HepG2 (cell line): ENCODE data around the gene PEX10. TPM values are rescaled to one million over a fixed set of nuclear protein-coding genes. Genes with fewer than 3 reads are reported as not detected.
A peak's percentile ranks its signal among the peaks of the same experiment; 100 is the strongest.

Source experiments
- ARHGAP35 ChIP-seq: sonication (generic); formaldehyde crosslinking; IDR thresholded peaks from 2 replicates; pipeline ENCODE4 v1.9.0; 2022; ENCODE audit warnings: mild to moderate bottlenecking, inconsistent platforms, moderate library complexity, missing genetic modification reagents, borderline replicate concordance
- CENPT ChIP-seq: sonication (generic); formaldehyde crosslinking; IDR thresholded peaks from 2 replicates; pipeline ENCODE4 v1.8.0; 2022; ENCODE audit warnings: low read depth, mild to moderate bottlenecking, moderate library complexity, missing genetic modification reagents
- HDAC6 ChIP-seq: fragments of 200-600 bp; sonication (generic); IDR thresholded peaks from 2 replicates; pipeline ENCODE4 v1.7.0; 2017; ENCODE audit warnings: mild to moderate bottlenecking, antibody characterized with exemption, low read length, low read depth
- KLF6 ChIP-seq: IDR thresholded peaks from 2 replicates; pipeline ENCODE4 v1.8.0; 2016; ENCODE audit warnings: missing biosample characterization, missing genetic modification reagents
- RFX1 ChIP-seq: fragments of 450-650 bp; IDR thresholded peaks from 2 replicates; pipeline ENCODE4 v1.6.1; 2017
- RORA ChIP-seq: sonication (generic); formaldehyde crosslinking; IDR thresholded peaks from 2 replicates; pipeline ENCODE4 v1.5.0; 2020; ENCODE audit warnings: mild to moderate bottlenecking, missing genetic modification reagents, moderate library complexity
- SIN3B ChIP-seq: fragments of 150-350 bp; IDR thresholded peaks from 2 replicates; pipeline ENCODE4 v1.6.1; 2014; ENCODE audit warnings: low read length
- ZFP36L1 ChIP-seq: sonication (generic); formaldehyde crosslinking; IDR thresholded peaks from 2 replicates; pipeline ENCODE4 v1.8.0; 2022; ENCODE audit warnings: mild to moderate bottlenecking, missing genetic modification reagents, moderate library complexity
- ZNF282 ChIP-seq: fragments of 450-650 bp; IDR thresholded peaks from 2 replicates; pipeline ENCODE4 v1.6.1; 2018; ENCODE audit not compliant: partially characterized antibody
- ZNF331 ChIP-seq: sonication (generic); formaldehyde crosslinking; IDR thresholded peaks from 2 replicates; pipeline ENCODE4 v1.4.0; 2020; ENCODE audit warnings: missing genetic modification reagents
- polyA plus RNA-seq, 8 experiments: library from polyadenylated mRNA; depleted of rRNA in 3 of 8; stranded (reverse) in 7 of 8; unstranded in 1 of 8; fragments of >200 nt; fragmentation: Illumina TruSeq in 4 of 8; extraction: Trizol in 4 of 8; gene quantifications; 2 replicates each; pipeline versions ENCODE4 v1.2.1 to v1.2.3, GENCODE V29; 2011 to 2016; ENCODE audit warnings: low read depth in 4 of 8, missing spikeins in 1 of 8, mixed read lengths in 1 of 8; ENCODE audit not compliant: insufficient read depth in 1 of 8
- total RNA-seq, 5 experiments: library from RNA; depleted of rRNA; stranded (reverse); fragments of >200 nt; fragmentation: Illumina TruSeq; extraction: Trizol; gene quantifications; 2 replicates each; pipeline ENCODE4 v1.2.3, GENCODE V29; 2016; ENCODE audit warnings: low read depth in 1 of 5
- TF ChIP-seq, protein P1 (sequence below): sonication (generic); formaldehyde crosslinking; conservative IDR thresholded peaks from 2 replicates; pipeline ENCODE4 v1.4.0; 2020; ENCODE audit warnings: mild to moderate bottlenecking, missing genetic modification reagents, moderate library complexity
- TF ChIP-seq, protein P2 (sequence below): sonication (generic); IDR thresholded peaks from 2 replicates; pipeline ENCODE4 v1.6.1; 2016; ENCODE audit warnings: low read depth, borderline replicate concordance
- TF ChIP-seq, protein P3 (sequence below): sonication (generic); formaldehyde crosslinking; conservative IDR thresholded peaks from 2 replicates; pipeline ENCODE4 v1.4.0; 2020; ENCODE audit warnings: missing genetic modification reagents
- TF ChIP-seq, protein P4 (sequence below): IDR thresholded peaks from 2 replicates; pipeline ENCODE4 v1.4.0; 2020; ENCODE audit warnings: mild to moderate bottlenecking, missing genetic modification reagents
- TF ChIP-seq, protein P5 (sequence below): sonication (generic); formaldehyde crosslinking; IDR thresholded peaks from 2 replicates; pipeline ENCODE4 v1.4.0; 2020; ENCODE audit warnings: mild to moderate bottlenecking, low read depth, missing genetic modification reagents
- TF ChIP-seq, protein P6 (sequence below): sonication (generic); formaldehyde crosslinking; IDR thresholded peaks from 2 replicates; pipeline ENCODE4 v1.8.0; 2022; ENCODE audit warnings: mild to moderate bottlenecking, missing genetic modification reagents, borderline replicate concordance

The PEX10 gene
- total and polyA plus RNA-seq, 2 of the 13 experiments (the other 11 are each of a cell fraction or from before 2014, with no cell fraction given), result 16.1 to 39.6 TPM

DNA sequence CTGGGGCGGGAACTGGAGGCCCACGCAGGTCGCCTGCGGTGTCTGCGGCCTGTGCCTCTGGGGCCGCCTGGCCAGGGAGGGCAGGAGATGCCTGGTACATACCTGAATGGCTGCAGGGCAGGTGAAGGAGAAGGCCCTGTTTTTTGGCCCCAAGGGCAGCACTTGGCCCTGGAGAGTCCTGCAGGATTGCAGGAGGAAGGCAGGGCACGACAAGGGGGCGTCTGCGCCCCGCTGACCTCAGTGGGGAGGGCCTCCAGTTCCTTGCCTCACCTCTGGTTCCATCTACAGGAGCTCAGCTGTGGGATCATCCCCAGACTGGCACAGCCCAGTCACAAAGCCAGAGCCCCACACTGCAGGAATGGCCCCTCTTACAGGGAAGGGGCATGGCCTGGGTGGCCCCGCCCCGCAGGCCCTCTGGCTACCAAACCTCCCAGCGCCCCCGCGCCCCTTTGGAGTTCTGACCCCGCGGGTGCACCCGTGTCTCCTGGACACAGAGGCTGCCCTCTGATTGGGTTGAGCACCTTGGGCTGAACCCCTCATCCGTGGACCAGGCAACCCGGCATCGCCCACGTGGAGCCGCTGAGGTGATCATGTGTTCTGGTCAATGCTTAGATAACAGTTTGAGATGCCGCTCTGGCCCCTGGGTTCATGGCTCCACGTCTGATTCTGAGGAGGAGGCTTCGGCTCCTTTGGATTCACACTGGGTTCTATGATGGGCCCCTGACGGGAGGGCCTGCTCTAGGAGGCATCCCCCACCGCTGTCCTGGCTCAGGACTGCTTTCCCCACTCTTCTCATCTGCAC lies 1.3 kb upstream of the PEX10 start (continued):
- TF ChIP-seq, protein P1, sequence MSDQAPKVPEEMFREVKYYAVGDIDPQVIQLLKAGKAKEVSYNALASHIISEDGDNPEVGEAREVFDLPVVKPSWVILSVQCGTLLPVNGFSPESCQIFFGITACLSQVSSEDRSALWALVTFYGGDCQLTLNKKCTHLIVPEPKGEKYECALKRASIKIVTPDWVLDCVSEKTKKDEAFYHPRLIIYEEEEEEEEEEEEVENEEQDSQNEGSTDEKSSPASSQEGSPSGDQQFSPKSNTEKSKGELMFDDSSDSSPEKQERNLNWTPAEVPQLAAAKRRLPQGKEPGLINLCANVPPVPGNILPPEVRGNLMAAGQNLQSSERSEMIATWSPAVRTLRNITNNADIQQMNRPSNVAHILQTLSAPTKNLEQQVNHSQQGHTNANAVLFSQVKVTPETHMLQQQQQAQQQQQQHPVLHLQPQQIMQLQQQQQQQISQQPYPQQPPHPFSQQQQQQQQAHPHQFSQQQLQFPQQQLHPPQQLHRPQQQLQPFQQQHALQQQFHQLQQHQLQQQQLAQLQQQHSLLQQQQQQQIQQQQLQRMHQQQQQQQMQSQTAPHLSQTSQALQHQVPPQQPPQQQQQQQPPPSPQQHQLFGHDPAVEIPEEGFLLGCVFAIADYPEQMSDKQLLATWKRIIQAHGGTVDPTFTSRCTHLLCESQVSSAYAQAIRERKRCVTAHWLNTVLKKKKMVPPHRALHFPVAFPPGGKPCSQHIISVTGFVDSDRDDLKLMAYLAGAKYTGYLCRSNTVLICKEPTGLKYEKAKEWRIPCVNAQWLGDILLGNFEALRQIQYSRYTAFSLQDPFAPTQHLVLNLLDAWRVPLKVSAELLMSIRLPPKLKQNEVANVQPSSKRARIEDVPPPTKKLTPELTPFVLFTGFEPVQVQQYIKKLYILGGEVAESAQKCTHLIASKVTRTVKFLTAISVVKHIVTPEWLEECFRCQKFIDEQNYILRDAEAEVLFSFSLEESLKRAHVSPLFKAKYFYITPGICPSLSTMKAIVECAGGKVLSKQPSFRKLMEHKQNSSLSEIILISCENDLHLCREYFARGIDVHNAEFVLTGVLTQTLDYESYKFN, result 0 out of 2 replicates have a peak, but pooled peaks have one; percentile 31
- TF ChIP-seq ZNF331 (CRISPR knock-in tag) (0 out of 2 replicates have a peak, but pooled peaks have one; percentile 10), KLF6 (CRISPR knock-in tag) (no peak), ZFP36L1 (CRISPR knock-in tag) (no peak), HDAC6 (no peak), RORA (CRISPR knock-in tag) (no peak), RFX1 (no peak), ZNF282 (no peak), SIN3B (no peak), ARHGAP35 (no peak; the same call in none of the 2 replicates), CENPT (CRISPR knock-in tag) (no peak)
- TF ChIP-seq, protein P2, sequence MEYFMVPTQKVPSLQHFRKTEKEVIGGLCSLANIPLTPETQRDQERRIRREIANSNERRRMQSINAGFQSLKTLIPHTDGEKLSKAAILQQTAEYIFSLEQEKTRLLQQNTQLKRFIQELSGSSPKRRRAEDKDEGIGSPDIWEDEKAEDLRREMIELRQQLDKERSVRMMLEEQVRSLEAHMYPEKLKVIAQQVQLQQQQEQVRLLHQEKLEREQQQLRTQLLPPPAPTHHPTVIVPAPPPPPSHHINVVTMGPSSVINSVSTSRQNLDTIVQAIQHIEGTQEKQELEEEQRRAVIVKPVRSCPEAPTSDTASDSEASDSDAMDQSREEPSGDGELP, result no peak
- TF ChIP-seq, protein P3, sequence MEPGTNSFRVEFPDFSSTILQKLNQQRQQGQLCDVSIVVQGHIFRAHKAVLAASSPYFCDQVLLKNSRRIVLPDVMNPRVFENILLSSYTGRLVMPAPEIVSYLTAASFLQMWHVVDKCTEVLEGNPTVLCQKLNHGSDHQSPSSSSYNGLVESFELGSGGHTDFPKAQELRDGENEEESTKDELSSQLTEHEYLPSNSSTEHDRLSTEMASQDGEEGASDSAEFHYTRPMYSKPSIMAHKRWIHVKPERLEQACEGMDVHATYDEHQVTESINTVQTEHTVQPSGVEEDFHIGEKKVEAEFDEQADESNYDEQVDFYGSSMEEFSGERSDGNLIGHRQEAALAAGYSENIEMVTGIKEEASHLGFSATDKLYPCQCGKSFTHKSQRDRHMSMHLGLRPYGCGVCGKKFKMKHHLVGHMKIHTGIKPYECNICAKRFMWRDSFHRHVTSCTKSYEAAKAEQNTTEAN (CRISPR knock-in tag), result 0 out of 2 replicates have a peak, but pooled peaks have one; percentile 29
- TF ChIP-seq, protein P4, sequence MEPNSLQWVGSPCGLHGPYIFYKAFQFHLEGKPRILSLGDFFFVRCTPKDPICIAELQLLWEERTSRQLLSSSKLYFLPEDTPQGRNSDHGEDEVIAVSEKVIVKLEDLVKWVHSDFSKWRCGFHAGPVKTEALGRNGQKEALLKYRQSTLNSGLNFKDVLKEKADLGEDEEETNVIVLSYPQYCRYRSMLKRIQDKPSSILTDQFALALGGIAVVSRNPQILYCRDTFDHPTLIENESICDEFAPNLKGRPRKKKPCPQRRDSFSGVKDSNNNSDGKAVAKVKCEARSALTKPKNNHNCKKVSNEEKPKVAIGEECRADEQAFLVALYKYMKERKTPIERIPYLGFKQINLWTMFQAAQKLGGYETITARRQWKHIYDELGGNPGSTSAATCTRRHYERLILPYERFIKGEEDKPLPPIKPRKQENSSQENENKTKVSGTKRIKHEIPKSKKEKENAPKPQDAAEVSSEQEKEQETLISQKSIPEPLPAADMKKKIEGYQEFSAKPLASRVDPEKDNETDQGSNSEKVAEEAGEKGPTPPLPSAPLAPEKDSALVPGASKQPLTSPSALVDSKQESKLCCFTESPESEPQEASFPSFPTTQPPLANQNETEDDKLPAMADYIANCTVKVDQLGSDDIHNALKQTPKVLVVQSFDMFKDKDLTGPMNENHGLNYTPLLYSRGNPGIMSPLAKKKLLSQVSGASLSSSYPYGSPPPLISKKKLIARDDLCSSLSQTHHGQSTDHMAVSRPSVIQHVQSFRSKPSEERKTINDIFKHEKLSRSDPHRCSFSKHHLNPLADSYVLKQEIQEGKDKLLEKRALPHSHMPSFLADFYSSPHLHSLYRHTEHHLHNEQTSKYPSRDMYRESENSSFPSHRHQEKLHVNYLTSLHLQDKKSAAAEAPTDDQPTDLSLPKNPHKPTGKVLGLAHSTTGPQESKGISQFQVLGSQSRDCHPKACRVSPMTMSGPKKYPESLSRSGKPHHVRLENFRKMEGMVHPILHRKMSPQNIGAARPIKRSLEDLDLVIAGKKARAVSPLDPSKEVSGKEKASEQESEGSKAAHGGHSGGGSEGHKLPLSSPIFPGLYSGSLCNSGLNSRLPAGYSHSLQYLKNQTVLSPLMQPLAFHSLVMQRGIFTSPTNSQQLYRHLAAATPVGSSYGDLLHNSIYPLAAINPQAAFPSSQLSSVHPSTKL (CRISPR knock-in tag), result no peak
- TF ChIP-seq, protein P5, sequence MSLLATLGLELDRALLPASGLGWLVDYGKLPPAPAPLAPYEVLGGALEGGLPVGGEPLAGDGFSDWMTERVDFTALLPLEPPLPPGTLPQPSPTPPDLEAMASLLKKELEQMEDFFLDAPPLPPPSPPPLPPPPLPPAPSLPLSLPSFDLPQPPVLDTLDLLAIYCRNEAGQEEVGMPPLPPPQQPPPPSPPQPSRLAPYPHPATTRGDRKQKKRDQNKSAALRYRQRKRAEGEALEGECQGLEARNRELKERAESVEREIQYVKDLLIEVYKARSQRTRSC (CRISPR knock-in tag), result no peak
- TF ChIP-seq, protein P6, sequence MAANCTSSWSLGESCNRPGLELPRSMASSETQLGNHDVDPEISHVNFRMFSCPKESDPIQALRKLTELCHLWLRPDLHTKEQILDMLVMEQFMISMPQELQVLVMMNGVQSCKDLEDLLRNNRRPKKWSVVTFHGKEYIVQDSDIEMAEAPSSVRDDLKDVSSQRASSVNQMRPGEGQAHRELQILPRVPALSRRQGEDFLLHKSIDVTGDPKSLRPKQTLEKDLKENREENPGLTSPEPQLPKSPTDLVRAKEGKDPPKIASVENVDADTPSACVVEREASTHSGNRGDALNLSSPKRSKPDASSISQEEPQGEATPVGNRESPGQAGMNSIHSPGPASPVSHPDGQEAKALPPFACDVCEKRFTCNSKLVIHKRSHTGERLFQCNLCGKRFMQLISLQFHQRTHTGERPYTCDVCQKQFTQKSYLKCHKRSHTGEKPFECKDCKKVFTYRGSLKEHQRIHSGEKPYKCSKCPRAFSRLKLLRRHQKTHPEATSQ (CRISPR knock-in tag), result peak; percentile 59; the same call in 1 of the 2 replicates
